ENCODE data around the gene PPP1R12C. TPM values are rescaled to one million over a fixed set of nuclear protein-coding genes. Genes with fewer than 3 reads are reported as not detected.

PPP1R12C gene
- total and polyA plus RNA-seq, 10 of the 15 experiments (the other 5 are each of a cell fraction or from before 2014, with no cell fraction given), result 1.4 to 84.7 (median 20.5) TPM

- no peak for TF ChIP-seq CUX1 (IDR thresholded peaks at IDR 0.05; ENCODE audit: insufficient replicate concordance, low read depth, low read length)
- no peak for TF ChIP-seq CHD4 (IDR thresholded peaks at IDR 0.05)
- no peak for TF ChIP-seq ZBED1 (IDR thresholded peaks at IDR 0.05; ENCODE audit: borderline replicate concordance)
- TF ChIP-seq RELB (IDR thresholded peaks at IDR 0.05; ENCODE audit: low read depth), result no peak
- TF ChIP-seq MLLT1 (IDR thresholded peaks at IDR 0.05), result no peak
- no peak for TF ChIP-seq CBX5 (IDR thresholded peaks at IDR 0.05; ENCODE audit: low read depth)
- TF ChIP-seq EP300 (IDR thresholded peaks at IDR 0.05; ENCODE audit: borderline replicate concordance in 1 of 2, control insufficient read depth in 1 of 2, low read depth in 2 of 2, low read length in 2 of 2), result no peak
- TF ChIP-seq ASH2L (IDR thresholded peaks at IDR 0.05; ENCODE audit: borderline replicate concordance, low read depth), result no peak
These were observed 74.7 kb downstream of the PPP1R12C start (continued) for GRCh38 chr19:55042688-55043087.
